ENCODE measurements around the gene ATG9B. TPM values are rescaled to one million over a fixed set of nuclear protein-coding genes. Genes with fewer than 3 reads are reported as not detected.

The ATG9B gene
- total and polyA plus RNA-seq, 9 of the 15 experiments (the other 6 are each of a cell fraction or from before 2014, with no cell fraction given), result 0.29 to 8.0 (median 2.1) TPM

DNA sequence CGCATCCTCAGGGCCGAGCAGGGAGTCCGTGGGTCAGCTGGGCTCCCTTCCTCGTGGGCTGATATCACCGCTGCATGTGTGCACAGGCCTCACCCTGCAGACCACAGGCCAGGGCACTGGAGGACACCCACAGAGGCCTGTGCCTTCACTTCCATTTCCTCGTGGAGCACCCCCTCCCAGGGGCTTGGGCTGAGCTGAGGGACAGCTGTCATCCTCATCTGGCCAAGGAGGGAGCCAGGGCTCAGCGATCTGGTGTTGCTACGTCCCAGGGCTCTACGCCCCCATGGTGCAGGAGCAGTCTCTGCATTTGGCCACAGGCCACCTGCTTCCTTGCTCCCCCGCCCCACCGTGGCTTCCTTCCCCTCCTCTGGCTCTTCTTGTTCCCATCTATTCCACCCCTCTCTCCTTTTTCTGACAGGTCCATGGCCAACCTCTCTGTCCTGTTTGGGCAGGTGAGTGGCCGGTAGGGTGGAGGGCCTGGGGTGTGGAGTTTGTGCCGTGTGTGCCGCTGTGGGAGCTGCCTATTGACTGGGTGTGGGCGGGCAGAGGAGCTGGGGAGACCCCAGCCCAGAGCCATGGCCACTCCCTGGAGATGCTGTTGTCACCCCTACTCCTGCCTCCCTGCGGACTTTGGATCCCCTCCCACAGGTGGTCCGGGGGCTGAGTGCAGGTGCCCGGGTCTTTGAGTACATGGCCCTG lies 15.7 kb upstream of the ATG9B start (continued):
- no peak for TF ChIP-seq ZBTB43 (CRISPR knock-in tag; IDR thresholded peaks at IDR 0.05)
- no peak; the same call in 1 of the 2 replicates for TF ChIP-seq SMC3 (conservative IDR thresholded peaks at IDR 0.05; ENCODE audit: insufficient read depth, low read depth, low read length)
- TF ChIP-seq FOXK2 (conservative IDR thresholded peaks at IDR 0.05 in 1 of 2, IDR thresholded peaks at IDR 0.05 in 1 of 2; ENCODE audit: low read depth in 2 of 2), result no peak
- no peak for TF ChIP-seq SRSF1 (IDR thresholded peaks at IDR 0.05; ENCODE audit: low read depth, low read length)
- no peak for TF ChIP-seq ZNF79 (CRISPR knock-in tag; IDR thresholded peaks at IDR 0.05; ENCODE audit: low read depth)
- peak; percentile 52; the same call in 1 of the 2 replicates for TF ChIP-seq ZBTB1 (CRISPR knock-in tag; IDR thresholded peaks at IDR 0.05; ENCODE audit: borderline replicate concordance, low read depth)
- TF ChIP-seq MTA3 (IDR thresholded peaks at IDR 0.05; ENCODE audit: borderline replicate concordance), result no peak
- TF ChIP-seq PBX2 (CRISPR knock-in tag; IDR thresholded peaks at IDR 0.05; ENCODE audit: low read depth), result no peak
- no peak for TF ChIP-seq PBX2 (tag; conservative IDR thresholded peaks at IDR 0.05; ENCODE audit: low read depth)
- TF ChIP-seq NFE2 (IDR thresholded peaks at IDR 0.05; ENCODE audit: low read depth), result no peak
- TF ChIP-seq, protein P1, sequence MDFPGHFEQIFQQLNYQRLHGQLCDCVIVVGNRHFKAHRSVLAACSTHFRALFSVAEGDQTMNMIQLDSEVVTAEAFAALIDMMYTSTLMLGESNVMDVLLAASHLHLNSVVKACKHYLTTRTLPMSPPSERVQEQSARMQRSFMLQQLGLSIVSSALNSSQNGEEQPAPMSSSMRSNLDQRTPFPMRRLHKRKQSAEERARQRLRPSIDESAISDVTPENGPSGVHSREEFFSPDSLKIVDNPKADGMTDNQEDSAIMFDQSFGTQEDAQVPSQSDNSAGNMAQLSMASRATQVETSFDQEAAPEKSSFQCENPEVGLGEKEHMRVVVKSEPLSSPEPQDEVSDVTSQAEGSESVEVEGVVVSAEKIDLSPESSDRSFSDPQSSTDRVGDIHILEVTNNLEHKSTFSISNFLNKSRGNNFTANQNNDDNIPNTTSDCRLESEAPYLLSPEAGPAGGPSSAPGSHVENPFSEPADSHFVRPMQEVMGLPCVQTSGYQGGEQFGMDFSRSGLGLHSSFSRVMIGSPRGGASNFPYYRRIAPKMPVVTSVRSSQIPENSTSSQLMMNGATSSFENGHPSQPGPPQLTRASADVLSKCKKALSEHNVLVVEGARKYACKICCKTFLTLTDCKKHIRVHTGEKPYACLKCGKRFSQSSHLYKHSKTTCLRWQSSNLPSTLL (IDR thresholded peaks at IDR 0.05), result no peak
- peak; percentile 22; the same call in 1 of the 2 replicates for TF ChIP-seq TAF15 (IDR thresholded peaks at IDR 0.05; ENCODE audit: low read depth, low read length)
- TF ChIP-seq L3MBTL2 (IDR thresholded peaks at IDR 0.05), result no peak
- TF ChIP-seq, protein P2, sequence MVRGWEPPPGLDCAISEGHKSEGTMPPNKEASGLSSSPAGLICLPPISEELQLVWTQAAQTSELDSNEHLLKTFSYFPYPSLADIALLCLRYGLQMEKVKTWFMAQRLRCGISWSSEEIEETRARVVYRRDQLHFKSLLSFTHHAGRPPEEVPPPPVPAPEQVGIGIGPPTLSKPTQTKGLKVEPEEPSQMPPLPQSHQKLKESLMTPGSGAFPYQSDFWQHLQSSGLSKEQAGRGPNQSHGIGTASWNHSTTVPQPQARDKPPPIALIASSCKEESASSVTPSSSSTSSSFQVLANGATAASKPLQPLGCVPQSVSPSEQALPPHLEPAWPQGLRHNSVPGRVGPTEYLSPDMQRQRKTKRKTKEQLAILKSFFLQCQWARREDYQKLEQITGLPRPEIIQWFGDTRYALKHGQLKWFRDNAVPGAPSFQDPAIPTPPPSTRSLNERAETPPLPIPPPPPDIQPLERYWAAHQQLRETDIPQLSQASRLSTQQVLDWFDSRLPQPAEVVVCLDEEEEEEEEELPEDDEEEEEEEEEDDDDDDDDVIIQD (CRISPR knock-in tag; IDR thresholded peaks at IDR 0.05), result no peak
- 0 out of 2 replicates have a peak, but pooled peaks have one; percentile 5 for TF ChIP-seq ZBTB33 (CRISPR knock-in tag; IDR thresholded peaks at IDR 0.05)
- no peak for TF ChIP-seq FIP1L1 (IDR thresholded peaks at IDR 0.05; ENCODE audit: low read depth, low read length, poor library complexity, severe bottlenecking)
